Endothelial cell of umbilical vein (primary cell): ENCODE measurements around the gene NR2C2. TPM values are rescaled to one million over a fixed set of nuclear protein-coding genes. Genes with fewer than 3 reads are reported as not detected.

Experiments
- BruUV-seq: library from RNA; stranded (reverse); fragments of 400-500 nt; replicated peaks from 2 replicates; lab custom pipeline; 2021; lab: Mats Ljungman, UMichigan
- CTCF ChIA-PET: fragments of 300-600, 350-600 bp; sonication (Branson Sonifier 250); formaldehyde crosslinking; loops from one replicate; lab custom pipeline; 2021; ENCODE audit warnings: antibody characterized with exemption, inconsistent platforms; lab: Charles Lee
- POLR2A ChIA-PET: fragments of 300-600, 350-600 bp; sonication (Branson Sonifier 250); formaldehyde crosslinking; loops from one replicate; lab custom pipeline; 2021; ENCODE audit warnings: antibody characterized with exemption, inconsistent platforms; lab: Charles Lee
- DNase-seq: peaks from one replicate; pipeline ENCODE4 v3.0.0-alpha.2; 2011; ENCODE audit warnings: low read depth, low spot score
- FAIRE-seq: peaks from 2 replicates; lab custom pipeline; 2011; peaks lifted over from hg19 to GRCh38; lab: Jason Lieb, UNC
- H2AFZ ChIP-seq: 2 replicates; pipeline ENCODE4 v1.6.0; 2012; ENCODE audit warnings: low read depth, low read length, control low read depth, inconsistent platforms
- H3K27ac ChIP-seq: 2 replicates; pipeline ENCODE4 v1.5.1; 2011; ENCODE audit warnings: low read depth, mild to moderate bottlenecking, control low read depth, low read length, moderate library complexity; ENCODE audit not compliant: insufficient read depth
- H3K27me3 ChIP-seq, 2 experiments: 2 replicates each; pipeline versions ENCODE4 v1.6.0 to v1.6.1; 2011; ENCODE audit warnings: low read length in 2 of 2, mixed read lengths in 1 of 2; ENCODE audit not compliant: control insufficient read depth in 2 of 2, insufficient read depth in 2 of 2
- H3K36me3 ChIP-seq, 2 experiments: 2 replicates in 1 of 2; 3 replicates in 1 of 2; pipeline ENCODE4 v1.5.1; 2011; ENCODE audit warnings: low read length in 2 of 2, mild to moderate bottlenecking in 1 of 2, moderate library complexity in 1 of 2; ENCODE audit not compliant: control insufficient read depth in 2 of 2, insufficient read depth in 2 of 2; ENCODE audit errors: extremely low read depth in 1 of 2
- H3K4me1 ChIP-seq: 3 replicates; pipeline ENCODE4 v1.5.1; 2011; ENCODE audit warnings: mild to moderate bottlenecking, low read length; ENCODE audit not compliant: control insufficient read depth, insufficient read depth; ENCODE audit errors: extremely low read depth
- H3K4me2 ChIP-seq: 2 replicates; pipeline ENCODE4 v1.6.1; 2011; ENCODE audit warnings: low read length, control low read depth, mixed read lengths; ENCODE audit not compliant: insufficient read depth
- H3K4me3 ChIP-seq, 3 experiments: fragments of 200-600 bp in 1 of 3; sonication (generic), shearing (Covaris generic) in 1 of 3; replicated peaks in 1 of 3; 2 replicates each; pipeline ENCODE4 v1.5.1; 2011 to 2016; ENCODE audit warnings: control low read depth in 3 of 3, low read length in 3 of 3, mild to moderate bottlenecking in 2 of 3, inconsistent platforms in 1 of 3, low read depth in 1 of 3, moderate library complexity in 1 of 3; ENCODE audit not compliant: insufficient read depth in 1 of 3
- H3K79me2 ChIP-seq: 2 replicates; pipeline ENCODE4 v1.6.0; 2012; ENCODE audit warnings: low read length, inconsistent platforms; ENCODE audit not compliant: control insufficient read depth, insufficient read depth
- H3K9ac ChIP-seq: replicated peaks from 2 replicates; pipeline ENCODE3; 2011; ENCODE audit warnings: low read length, control low read depth; ENCODE audit not compliant: insufficient read depth; ENCODE audit errors: extremely low read depth
- H3K9me1 ChIP-seq: replicated peaks from 3 replicates; pipeline ENCODE4 v1.6.0; 2011; ENCODE audit warnings: mild to moderate bottlenecking, low read length; ENCODE audit not compliant: control insufficient read depth, insufficient read depth; ENCODE audit errors: extremely low read depth
- H3K9me3 ChIP-seq: replicated peaks from 2 replicates; pipeline ENCODE4 v1.5.1; 2012; ENCODE audit warnings: low read length, inconsistent platforms; ENCODE audit not compliant: control insufficient read depth, insufficient read depth
- H4K20me1 ChIP-seq: replicated peaks from 2 replicates; pipeline ENCODE3; 2011; ENCODE audit warnings: mild to moderate bottlenecking, low read length; ENCODE audit not compliant: control insufficient read depth, insufficient read depth; ENCODE audit errors: extremely low read depth
- FOS ChIP-seq: IDR thresholded peaks from 2 replicates; pipeline ENCODE4 v1.6.1; 2011; ENCODE audit warnings: mild to moderate bottlenecking, low read length, moderate library complexity, borderline replicate concordance; ENCODE audit not compliant: insufficient read depth
- JUN ChIP-seq: IDR thresholded peaks from 2 replicates; pipeline ENCODE4 v1.6.1; 2011; ENCODE audit warnings: borderline replicate concordance, low read depth; ENCODE audit not compliant: insufficient read length, insufficient read depth
- MYC ChIP-seq: IDR thresholded peaks from one replicate; pipeline ENCODE4 v1.6.1; 2011; ENCODE audit warnings: mild to moderate bottlenecking, low read depth, low read length
- POLR2AphosphoS5 ChIP-seq: IDR thresholded peaks from 2 replicates; pipeline ENCODE4 v1.6.1; 2012; ENCODE audit warnings: low read depth, mild to moderate bottlenecking, control low read depth, low read length, moderate library complexity; ENCODE audit not compliant: insufficient read depth
- dilution Hi-C: fragments of 300-500 bp; cut with MboI; formaldehyde crosslinking; loops from one replicate; pipeline ENCODE4 v1.15.0; 2019; ENCODE audit warnings: low sequenced_read_pairs; ENCODE audit not compliant: extremely low pct_ligation_motif_present
- intact Hi-C: fragments of 100-400 bp; cut with micrococcal nuclease; formaldehyde crosslinking; loops from one replicate; pipeline ENCODE4 v1.10.0; 2022
- polyA plus RNA-seq, 4 experiments: library from polyadenylated mRNA; depleted of rRNA in 3 of 4; stranded (reverse) in 3 of 4; unstranded in 1 of 4; fragments of >200 nt; gene quantifications; 2 replicates each; pipeline versions ENCODE4 v1.2.1 to v1.2.3, GENCODE V29; 2011 to 2012; ENCODE audit warnings: missing spikeins in 1 of 4
- total RNA-seq: library from RNA; stranded (reverse); gene quantifications from 2 replicates; pipeline ENCODE4 v1.2.3, GENCODE V29; 2021
- TF ChIP-seq, protein P1 (sequence below), 2 donors: IDR thresholded peaks; 1 replicate in 1 of 2; 2 replicates in 1 of 2; pipeline ENCODE4 v1.5.1; 2011; ENCODE audit warnings: low read length in 2 of 2, mild to moderate bottlenecking in 2 of 2, moderate library complexity in 2 of 2, control low read depth in 1 of 2, inconsistent platforms in 1 of 2, low read depth in 1 of 2; ENCODE audit not compliant: insufficient read depth in 1 of 2; ENCODE audit errors: extremely low read depth in 1 of 2

Gene NR2C2
- total and polyA plus RNA-seq, 2 donors (not counting 3 experiments of a cell fraction or from before 2014, with no cell fraction given), result 20.3 to 59.8 TPM

DNA sequence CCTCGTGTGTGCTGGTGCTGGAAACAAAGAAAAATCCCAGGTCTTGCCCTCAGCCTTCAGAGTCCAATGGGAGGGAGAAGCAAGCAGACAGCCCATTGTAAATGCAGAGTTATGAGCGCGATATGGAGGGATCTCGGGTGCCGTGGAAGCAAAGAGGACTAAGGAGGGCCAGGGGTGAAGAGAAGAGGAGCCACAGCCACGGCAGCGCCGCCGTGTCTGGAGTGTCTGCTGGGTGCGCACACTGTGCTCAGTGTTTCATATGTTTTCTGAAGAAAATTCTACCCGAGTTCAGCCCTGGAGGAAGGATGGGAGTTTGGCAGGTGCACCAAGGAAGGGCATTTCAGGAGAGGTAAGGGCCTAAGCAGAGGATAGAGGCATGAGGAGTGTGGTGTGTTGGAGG, 35.7 kb upstream of the NR2C2 start:
- ChIA-PET CTCF (no interaction called here), POLR2A (no interaction called here)
- TF ChIP-seq MYC (no peak), JUN (no peak), FOS (no peak), POLR2AphosphoS5 (no peak)
- TF ChIP-seq, protein P1, sequence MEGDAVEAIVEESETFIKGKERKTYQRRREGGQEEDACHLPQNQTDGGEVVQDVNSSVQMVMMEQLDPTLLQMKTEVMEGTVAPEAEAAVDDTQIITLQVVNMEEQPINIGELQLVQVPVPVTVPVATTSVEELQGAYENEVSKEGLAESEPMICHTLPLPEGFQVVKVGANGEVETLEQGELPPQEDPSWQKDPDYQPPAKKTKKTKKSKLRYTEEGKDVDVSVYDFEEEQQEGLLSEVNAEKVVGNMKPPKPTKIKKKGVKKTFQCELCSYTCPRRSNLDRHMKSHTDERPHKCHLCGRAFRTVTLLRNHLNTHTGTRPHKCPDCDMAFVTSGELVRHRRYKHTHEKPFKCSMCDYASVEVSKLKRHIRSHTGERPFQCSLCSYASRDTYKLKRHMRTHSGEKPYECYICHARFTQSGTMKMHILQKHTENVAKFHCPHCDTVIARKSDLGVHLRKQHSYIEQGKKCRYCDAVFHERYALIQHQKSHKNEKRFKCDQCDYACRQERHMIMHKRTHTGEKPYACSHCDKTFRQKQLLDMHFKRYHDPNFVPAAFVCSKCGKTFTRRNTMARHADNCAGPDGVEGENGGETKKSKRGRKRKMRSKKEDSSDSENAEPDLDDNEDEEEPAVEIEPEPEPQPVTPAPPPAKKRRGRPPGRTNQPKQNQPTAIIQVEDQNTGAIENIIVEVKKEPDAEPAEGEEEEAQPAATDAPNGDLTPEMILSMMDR (IDR thresholded peaks at IDR 0.05; ENCODE audit: extremely low read depth in 1 of 2, insufficient read depth in 1 of 2, low read depth in 1 of 2, low read length in 2 of 2), result no peak
- no peak overlapping the region for H3K9ac ChIP-seq
- H3K79me2 ChIP-seq, result no peaks in the 10 kb centered on the region
- BruUV-seq, result no TSS peak
- no peak overlapping the region for H3K27ac ChIP-seq
- H3K9me1 ChIP-seq, result no peaks in the 10 kb centered on the region
- dilution Hi-C loops, result no loop called here
- no peak overlapping the region for H3K4me2 ChIP-seq
- DNase-seq (no peak), FAIRE-seq (no peak)
- no peak overlapping the region for H2AFZ ChIP-seq
- H3K36me3 ChIP-seq, result peaks cover 0 to 50% of the 10 kb centered on the region in 2 experiments
- no peaks in the 10 kb centered on the region for H3K9me3 ChIP-seq
- H4K20me1 ChIP-seq, result no peaks in the 10 kb centered on the region
- H3K4me1 ChIP-seq, result no peaks in the 10 kb centered on the region
- no peak overlapping the region for H3K4me3 ChIP-seq
- no peaks in the 10 kb centered on the region for H3K27me3 ChIP-seq
- intact Hi-C loops, result no loop called here
